ENCODE data around the gene NAT16. TPM values are rescaled to one million over a fixed set of nuclear protein-coding genes. Genes with fewer than 3 reads are reported as not detected.

Gene NAT16
- total RNA-seq, 1 donor from 2014 or later = not detected

GRCh38 chr7:101179713-101180112 lies 380 bp downstream of the NAT16 start:
- H3K27me3 Mint-ChIP-seq (ENCODE audit: low read depth) = peaks cover 82% of the 10 kb centered on the region
- H3K4me1 Mint-ChIP-seq = peaks cover 12% of the 10 kb centered on the region
- no peak for DNase-seq (ENCODE audit: low spot score in 2 of 2, unreplicated experiment in 2 of 2)
- peaks cover 2% of the 10 kb centered on the region for H3K36me3 Mint-ChIP-seq
- no peak for TF ChIP-seq CTCF (IDR thresholded peaks at IDR 0.05; ENCODE audit: unreplicated experiment)
- H3K27ac Mint-ChIP-seq = no peak overlapping the region
- H3K4me3 Mint-ChIP-seq = peak overlapping the region; percentile 17
- H3K9me3 Mint-ChIP-seq = no peaks in the 10 kb centered on the region

GRCh38 chr7:101179117-101179516 lies 976 bp downstream of the NAT16 start:
- Mint-ChIP-seq H3K27me3 (ENCODE audit: low read depth) (peaks cover 83% of the 10 kb centered on the region), H3K4me3 (peak overlapping the region; percentile 56), H3K9me3 (no peaks in the 10 kb centered on the region), H3K36me3 (peaks cover 2% of the 10 kb centered on the region), H3K27ac (no peak overlapping the region), H3K4me1 (peaks cover 13% of the 10 kb centered on the region)
- no peak for DNase-seq (ENCODE audit: low spot score in 2 of 2, unreplicated experiment in 2 of 2)
- no peak for TF ChIP-seq CTCF (IDR thresholded peaks at IDR 0.05; ENCODE audit: unreplicated experiment)

GRCh38 chr7:101177644-101178043 lies 2.4 kb downstream of the NAT16 start:
- Mint-ChIP-seq H3K4me3 (no peak overlapping the region), H3K27ac (no peak overlapping the region), H3K4me1 (peaks cover 17% of the 10 kb centered on the region), H3K27me3 (ENCODE audit: low read depth) (peaks cover 95% of the 10 kb centered on the region), H3K36me3 (peaks cover 2% of the 10 kb centered on the region), H3K9me3 (no peaks in the 10 kb centered on the region)
- no peak for TF ChIP-seq CTCF (IDR thresholded peaks at IDR 0.05; ENCODE audit: unreplicated experiment)
- DNase-seq (ENCODE audit: low spot score in 2 of 2, unreplicated experiment in 2 of 2) = no peak

GRCh38 chr7:101175664-101176063 lies 4.4 kb downstream of the NAT16 start:
- Mint-ChIP-seq H3K27ac (no peak overlapping the region), H3K27me3 (ENCODE audit: low read depth) (peaks cover 99% of the 10 kb centered on the region), H3K36me3 (peaks cover under 1% of the 10 kb centered on the region), H3K4me1 (peaks cover 13% of the 10 kb centered on the region), H3K9me3 (no peaks in the 10 kb centered on the region), H3K4me3 (no peak overlapping the region)
- no peak for DNase-seq (ENCODE audit: low spot score in 2 of 2, unreplicated experiment in 2 of 2)
- no peak for TF ChIP-seq CTCF (IDR thresholded peaks at IDR 0.05; ENCODE audit: unreplicated experiment)

GRCh38 chr7:101174322-101174854 lies 5.7 kb downstream of the NAT16 start:
- Mint-ChIP-seq H3K27me3 (ENCODE audit: low read depth) (peaks cover 100% of the 10 kb centered on the region), H3K4me1 (peaks cover 16% of the 10 kb centered on the region), H3K4me3 (no peak overlapping the region), H3K36me3 (no peaks in the 10 kb centered on the region), H3K9me3 (no peaks in the 10 kb centered on the region), H3K27ac (no peak overlapping the region)
- DNase-seq (ENCODE audit: low spot score in 2 of 2, unreplicated experiment in 2 of 2) = no peak
- TF ChIP-seq CTCF (IDR thresholded peaks at IDR 0.05; ENCODE audit: unreplicated experiment) = no peak
